Measurements from ENCODE around the gene GPR50.

The GPR50 gene

DNA sequence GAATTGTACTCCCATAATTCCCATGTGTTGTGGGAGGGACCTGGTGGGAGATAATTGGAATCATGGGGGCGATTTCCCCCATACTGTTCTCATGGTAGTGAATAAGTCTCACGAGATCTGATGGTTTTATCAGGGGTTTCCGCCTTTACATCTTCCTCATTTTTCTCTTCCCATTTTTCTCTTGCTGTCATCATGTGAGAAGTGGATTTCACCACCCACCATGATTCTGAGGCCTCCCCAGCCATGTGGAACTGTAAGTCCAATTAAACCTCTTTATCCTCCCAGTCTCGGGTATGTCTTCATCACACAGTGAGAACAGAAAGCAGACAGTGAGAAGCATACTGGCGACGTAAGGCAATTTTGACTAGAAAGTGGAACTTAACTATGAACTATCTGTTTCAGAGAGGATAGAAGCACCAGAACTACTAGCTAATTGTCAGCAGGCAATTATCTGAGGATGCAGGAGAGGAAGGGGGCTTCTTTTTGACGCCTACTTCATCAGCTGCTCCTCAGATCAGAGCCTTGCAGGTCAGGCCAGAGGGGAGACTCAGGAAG lies 8.5 kb upstream of the GPR50 start:
- Histone ChIP-seq H3K4me3 (ENCODE audit: low read length, poor library complexity, severe bottlenecking) (no peak overlapping the region), H3K9me2 (replicated peaks; ENCODE audit: low read depth, low read length) (no peaks in the 10 kb centered on the region), H3K9ac (ENCODE audit: low read depth, low read length, poor library complexity, severe bottlenecking) (no peak overlapping the region), H3K79me2 (ENCODE audit: insufficient read depth, low read length) (no peaks in the 10 kb centered on the region), H3K4me1 (ENCODE audit: insufficient read depth, low read length, poor library complexity, severe bottlenecking) (no peaks in the 10 kb centered on the region), H3K36me3 (ENCODE audit: insufficient read depth, low read length) (no peaks in the 10 kb centered on the region), H3F3A (ENCODE audit: low read depth) (no peaks in the 10 kb centered on the region), H3K4me2 (ENCODE audit: low read depth, low read length, poor library complexity, severe bottlenecking) (no peak overlapping the region), H3K9me3 (ENCODE audit: insufficient read depth, low read depth, low read length) (no peaks in the 10 kb centered on the region), H3K27me3 (ENCODE audit: insufficient read depth, low read length, poor library complexity, severe bottlenecking) (no peaks in the 10 kb centered on the region), H2AFZ (ENCODE audit: low read length) (no peak overlapping the region), H4K20me1 (ENCODE audit: insufficient read depth, low read length, poor library complexity, severe bottlenecking) (no peaks in the 10 kb centered on the region)
- no peak for TF ChIP-seq EZH2phosphoT487 (IDR thresholded peaks at IDR 0.05; ENCODE audit: borderline replicate concordance)
- TF ChIP-seq, protein P1, sequence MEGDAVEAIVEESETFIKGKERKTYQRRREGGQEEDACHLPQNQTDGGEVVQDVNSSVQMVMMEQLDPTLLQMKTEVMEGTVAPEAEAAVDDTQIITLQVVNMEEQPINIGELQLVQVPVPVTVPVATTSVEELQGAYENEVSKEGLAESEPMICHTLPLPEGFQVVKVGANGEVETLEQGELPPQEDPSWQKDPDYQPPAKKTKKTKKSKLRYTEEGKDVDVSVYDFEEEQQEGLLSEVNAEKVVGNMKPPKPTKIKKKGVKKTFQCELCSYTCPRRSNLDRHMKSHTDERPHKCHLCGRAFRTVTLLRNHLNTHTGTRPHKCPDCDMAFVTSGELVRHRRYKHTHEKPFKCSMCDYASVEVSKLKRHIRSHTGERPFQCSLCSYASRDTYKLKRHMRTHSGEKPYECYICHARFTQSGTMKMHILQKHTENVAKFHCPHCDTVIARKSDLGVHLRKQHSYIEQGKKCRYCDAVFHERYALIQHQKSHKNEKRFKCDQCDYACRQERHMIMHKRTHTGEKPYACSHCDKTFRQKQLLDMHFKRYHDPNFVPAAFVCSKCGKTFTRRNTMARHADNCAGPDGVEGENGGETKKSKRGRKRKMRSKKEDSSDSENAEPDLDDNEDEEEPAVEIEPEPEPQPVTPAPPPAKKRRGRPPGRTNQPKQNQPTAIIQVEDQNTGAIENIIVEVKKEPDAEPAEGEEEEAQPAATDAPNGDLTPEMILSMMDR (conservative IDR thresholded peaks at IDR 0.05; ENCODE audit: low read length), result no peak

DNA sequence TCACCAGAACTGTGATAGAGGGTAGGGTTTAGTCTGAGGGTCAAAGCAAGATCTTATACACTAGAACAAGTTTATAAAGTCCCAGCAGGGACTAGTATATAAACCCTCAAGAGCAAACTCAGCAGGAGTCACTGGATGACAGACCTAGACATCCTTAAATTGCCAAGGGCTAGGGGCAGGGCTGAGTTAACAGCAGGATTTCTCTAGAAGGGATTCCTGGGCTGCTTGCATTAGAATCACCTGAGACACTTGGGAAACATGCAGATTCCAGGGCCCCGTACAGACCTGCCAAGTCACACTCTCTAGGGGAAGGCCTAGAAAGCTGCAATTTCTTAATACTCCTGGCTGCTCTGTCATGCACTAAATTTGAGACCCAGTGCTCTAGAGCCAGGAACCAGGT lies 6.6 kb upstream of the GPR50 start:
- Histone ChIP-seq H2AFZ (ENCODE audit: low read length) (no peak overlapping the region), H3K4me1 (ENCODE audit: insufficient read depth, low read length, poor library complexity, severe bottlenecking) (no peaks in the 10 kb centered on the region), H3K9me3 (ENCODE audit: insufficient read depth, low read depth, low read length) (no peaks in the 10 kb centered on the region), H3K9ac (ENCODE audit: low read depth, low read length, poor library complexity, severe bottlenecking) (no peak overlapping the region), H3K27me3 (ENCODE audit: insufficient read depth, low read length, poor library complexity, severe bottlenecking) (no peaks in the 10 kb centered on the region), H3K9me2 (replicated peaks; ENCODE audit: low read depth, low read length) (no peaks in the 10 kb centered on the region), H3K4me2 (ENCODE audit: low read depth, low read length, poor library complexity, severe bottlenecking) (no peak overlapping the region), H3F3A (ENCODE audit: low read depth) (no peaks in the 10 kb centered on the region), H3K36me3 (ENCODE audit: insufficient read depth, low read length) (no peaks in the 10 kb centered on the region), H4K20me1 (ENCODE audit: insufficient read depth, low read length, poor library complexity, severe bottlenecking) (no peaks in the 10 kb centered on the region), H3K79me2 (ENCODE audit: insufficient read depth, low read length) (no peaks in the 10 kb centered on the region), H3K4me3 (ENCODE audit: low read length, poor library complexity, severe bottlenecking) (no peak overlapping the region)
- TF ChIP-seq EZH2phosphoT487 (IDR thresholded peaks at IDR 0.05; ENCODE audit: borderline replicate concordance), result no peak

DNA sequence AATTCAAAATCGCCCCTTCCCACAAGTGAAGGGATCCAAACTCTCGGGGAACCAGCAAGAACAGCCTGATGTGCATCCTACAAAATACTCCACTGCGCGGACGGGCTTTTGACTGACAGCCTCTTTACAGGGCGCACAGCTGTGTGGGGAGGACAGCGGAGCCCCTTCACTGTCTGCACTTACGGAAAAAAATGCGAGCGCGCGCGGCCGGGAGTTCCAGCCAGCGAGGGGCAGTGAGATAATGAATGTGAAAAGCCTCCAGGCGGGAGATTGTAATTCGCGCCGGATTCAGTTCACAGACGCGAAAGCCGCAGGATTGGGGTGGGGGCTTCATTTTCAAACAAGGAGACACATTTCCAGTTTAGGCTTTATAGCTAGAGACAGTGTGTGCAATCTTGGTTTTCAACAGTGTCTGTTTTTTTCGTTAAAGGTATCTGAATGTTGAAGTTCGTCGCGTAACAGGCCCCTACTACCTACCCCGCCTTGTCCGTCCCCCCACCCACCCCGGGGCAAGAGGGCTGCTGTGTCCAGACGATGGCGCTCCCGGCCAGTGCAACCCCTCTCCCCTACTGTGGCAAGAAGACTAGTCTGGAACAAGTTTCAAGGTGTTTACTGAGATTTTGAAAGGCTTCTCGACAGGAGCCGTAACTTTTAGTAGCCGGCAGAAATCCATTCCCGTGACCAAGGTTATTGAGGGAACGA lies 1.7 kb upstream of the GPR50 start:
- H3K36me3 ChIP-seq (ENCODE audit: insufficient read depth, low read length), result no peaks in the 10 kb centered on the region
- H3K4me1 ChIP-seq (ENCODE audit: insufficient read depth, low read length, poor library complexity, severe bottlenecking), result no peaks in the 10 kb centered on the region
- H3K79me2 ChIP-seq (ENCODE audit: insufficient read depth, low read length), result no peaks in the 10 kb centered on the region
- H3K4me3 ChIP-seq (ENCODE audit: low read length, poor library complexity, severe bottlenecking), result no peak overlapping the region
- TF ChIP-seq EZH2phosphoT487 (IDR thresholded peaks at IDR 0.05; ENCODE audit: borderline replicate concordance), result no peak
- TF ChIP-seq, protein P1 (conservative IDR thresholded peaks at IDR 0.05; ENCODE audit: low read length), result no peak
- no peak overlapping the region for H3K9ac ChIP-seq (ENCODE audit: low read depth, low read length, poor library complexity, severe bottlenecking)
- H3K9me3 ChIP-seq (ENCODE audit: insufficient read depth, low read depth, low read length), result no peaks in the 10 kb centered on the region
- H2AFZ ChIP-seq (ENCODE audit: low read length), result no peak overlapping the region
- H3F3A ChIP-seq (ENCODE audit: low read depth), result no peaks in the 10 kb centered on the region
- H3K27me3 ChIP-seq (ENCODE audit: insufficient read depth, low read length, poor library complexity, severe bottlenecking), result no peaks in the 10 kb centered on the region
- H3K4me2 ChIP-seq (ENCODE audit: low read depth, low read length, poor library complexity, severe bottlenecking), result no peak overlapping the region
- H4K20me1 ChIP-seq (ENCODE audit: insufficient read depth, low read length, poor library complexity, severe bottlenecking), result no peaks in the 10 kb centered on the region
- H3K9me2 ChIP-seq (replicated peaks; ENCODE audit: low read depth, low read length), result no peaks in the 10 kb centered on the region
